ENCODE data around the gene SLC25A47. TPM values are rescaled to one million over a fixed set of nuclear protein-coding genes. Genes with fewer than 3 reads are reported as not detected.

Gene SLC25A47
- total RNA-seq, 1 experiment from 2014 or later: not detected

DNA sequence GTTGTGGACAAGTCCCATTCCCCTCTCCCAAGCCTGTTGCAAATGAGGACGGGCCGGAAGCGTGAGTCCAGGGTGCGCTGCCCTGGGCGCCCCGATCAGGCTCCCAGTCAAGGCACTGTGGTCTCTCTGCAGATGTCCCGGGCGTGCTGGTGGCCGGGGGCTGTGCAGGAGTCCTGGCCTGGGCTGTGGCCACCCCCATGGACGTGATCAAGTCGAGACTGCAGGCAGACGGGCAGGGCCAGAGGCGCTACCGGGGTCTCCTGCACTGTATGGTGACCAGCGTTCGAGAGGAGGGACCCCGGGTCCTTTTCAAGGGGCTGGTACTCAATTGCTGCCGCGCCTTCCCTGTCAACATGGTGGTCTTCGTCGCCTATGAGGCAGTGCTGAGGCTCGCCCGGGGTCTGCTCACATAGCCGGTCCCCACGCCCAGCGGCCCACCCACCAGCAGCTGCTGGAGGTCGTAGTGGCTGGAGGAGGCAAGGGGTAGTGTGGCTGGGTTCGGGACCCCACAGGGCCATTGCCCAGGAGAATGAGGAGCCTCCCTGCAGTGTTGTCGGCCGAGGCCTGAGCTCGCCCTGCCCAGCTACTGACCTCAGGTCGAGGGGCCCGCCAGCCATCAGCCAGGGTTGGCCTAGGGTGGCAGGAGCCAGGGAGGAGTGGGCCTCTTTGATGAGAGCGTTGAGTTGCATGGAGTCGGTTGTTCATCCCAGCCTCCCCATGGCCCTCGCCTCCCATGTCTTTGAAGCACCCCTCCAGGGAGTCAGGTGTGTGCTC, 6.3 kb downstream of the SLC25A47 start:
- DNase-seq: no peak
- Histone ChIP-seq H3K9me3 (ENCODE audit: low read length) (no peaks in the 10 kb centered on the region), H3K9me2 (replicated peaks; ENCODE audit: insufficient read depth, low read length) (no peaks in the 10 kb centered on the region), H2AFZ (ENCODE audit: low read length) (no peak overlapping the region), H3K4me1 (ENCODE audit: low read length) (peaks cover 25% of the 10 kb centered on the region), H4K20me1 (ENCODE audit: insufficient read depth, low read depth, low read length) (peaks cover 3% of the 10 kb centered on the region; the same call in 1 of the 2 replicates), H3K4me3 (ENCODE audit: low read length) (no peak overlapping the region), H3K4me2 (ENCODE audit: low read depth, low read length, poor library complexity, severe bottlenecking) (no peak overlapping the region), H3K9ac (ENCODE audit: low read length) (no peak overlapping the region), H3K27ac (ENCODE audit: low read length) (no peak overlapping the region), H3K36me3 (ENCODE audit: insufficient read depth, low read length) (no peaks in the 10 kb centered on the region), H3K27me3 (ENCODE audit: low read length) (no peaks in the 10 kb centered on the region; the same call in 1 of the 2 replicates), H3K79me2 (ENCODE audit: low read length) (no peaks in the 10 kb centered on the region)

DNA sequence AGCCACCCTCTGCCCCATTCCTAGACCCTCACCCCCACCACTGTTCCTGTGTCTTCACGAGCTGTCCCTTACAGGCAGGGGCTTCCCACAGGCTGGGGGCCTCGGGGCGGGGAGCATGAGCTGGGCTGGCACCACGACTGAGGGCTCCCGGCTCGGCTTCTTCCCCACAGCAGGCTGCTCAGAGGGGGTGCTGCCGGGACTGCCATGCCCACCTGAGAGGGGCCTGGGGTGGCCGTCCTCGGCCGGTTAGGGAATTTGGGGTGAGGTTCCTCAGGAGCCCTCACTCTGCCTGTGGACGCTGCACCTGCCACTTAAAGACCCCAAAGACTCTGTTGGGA, 6.8 kb downstream of the SLC25A47 start:
- Histone ChIP-seq H3K4me2 (ENCODE audit: low read depth, low read length, poor library complexity, severe bottlenecking) (no peak overlapping the region), H2AFZ (ENCODE audit: low read length) (no peak overlapping the region), H3K79me2 (ENCODE audit: low read length) (no peaks in the 10 kb centered on the region), H3K36me3 (ENCODE audit: insufficient read depth, low read length) (no peaks in the 10 kb centered on the region), H3K9me3 (ENCODE audit: low read length) (no peaks in the 10 kb centered on the region), H4K20me1 (ENCODE audit: insufficient read depth, low read depth, low read length) (peaks cover 3% of the 10 kb centered on the region; the same call in 1 of the 2 replicates), H3K27me3 (ENCODE audit: low read length) (no peaks in the 10 kb centered on the region; the same call in 1 of the 2 replicates), H3K9ac (ENCODE audit: low read length) (no peak overlapping the region), H3K4me3 (ENCODE audit: low read length) (no peak overlapping the region), H3K4me1 (ENCODE audit: low read length) (peaks cover 27% of the 10 kb centered on the region), H3K27ac (ENCODE audit: low read length) (no peak overlapping the region), H3K9me2 (replicated peaks; ENCODE audit: insufficient read depth, low read length) (no peaks in the 10 kb centered on the region)
- DNase-seq: no peak

DNA sequence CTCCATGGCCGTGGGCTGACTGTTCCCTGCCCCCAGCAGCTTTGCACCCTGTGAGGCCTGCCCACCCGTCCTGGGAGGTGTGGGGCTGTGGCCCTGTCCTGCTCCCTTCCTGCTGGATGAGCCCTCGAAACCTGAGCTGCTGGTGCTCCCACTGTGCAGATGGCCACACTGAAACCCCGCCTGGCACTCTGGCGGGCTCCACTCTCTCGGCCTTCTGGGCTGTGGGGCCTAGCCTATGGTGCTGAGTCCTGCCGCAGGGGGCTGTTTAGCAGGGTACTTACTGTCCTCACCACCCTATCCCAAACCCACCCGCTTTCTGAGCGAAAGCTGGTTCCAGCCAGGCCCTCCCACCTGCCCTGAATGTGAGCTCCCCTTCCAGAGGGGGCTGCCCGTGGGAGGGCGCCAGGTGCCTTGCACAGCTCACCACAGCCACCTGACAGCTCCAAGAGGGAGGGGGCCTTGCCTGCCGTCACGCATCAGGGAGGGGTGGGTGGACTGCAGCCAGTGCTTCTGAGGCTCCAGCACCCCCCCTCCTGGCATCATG, 7.3 kb downstream of the SLC25A47 start:
- peaks cover 3% of the 10 kb centered on the region; the same call in 1 of the 2 replicates for H4K20me1 ChIP-seq (ENCODE audit: insufficient read depth, low read depth, low read length)
- no peaks in the 10 kb centered on the region for H3K36me3 ChIP-seq (ENCODE audit: insufficient read depth, low read length)
- H3K4me1 ChIP-seq (ENCODE audit: low read length): peaks cover 27% of the 10 kb centered on the region

DNA sequence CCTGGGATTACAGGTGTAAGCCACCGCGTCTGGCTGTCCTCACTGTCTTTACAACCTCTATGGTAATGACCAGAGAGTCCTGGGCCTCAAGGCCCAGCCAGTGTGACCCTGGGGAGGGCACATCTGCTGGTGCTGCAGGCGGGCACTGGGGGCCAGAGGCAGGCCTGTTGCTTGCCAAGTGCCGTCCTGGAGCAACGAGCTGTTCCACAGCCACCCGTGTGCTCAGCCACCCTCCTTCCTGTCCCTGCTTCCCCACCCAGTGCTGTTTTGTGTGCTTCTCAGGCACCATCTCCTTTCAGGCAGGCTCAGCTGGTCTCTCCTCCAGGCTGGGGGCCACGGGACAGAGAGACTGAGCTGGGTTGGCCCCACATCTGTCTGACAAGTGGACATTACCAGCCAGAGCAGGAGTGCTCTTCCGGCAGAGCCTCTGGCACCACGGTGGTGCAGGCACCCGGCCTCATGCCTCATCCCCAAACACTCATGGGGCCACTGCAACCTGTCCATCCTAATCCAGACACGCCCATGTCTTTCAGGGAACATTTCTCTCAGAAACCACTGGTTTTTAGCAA, 9.0 kb downstream of the SLC25A47 start:
- peak overlapping the region; percentile 49 for H3K4me2 ChIP-seq (ENCODE audit: low read depth, low read length, poor library complexity, severe bottlenecking)

More for the DNA sequence above, 7.3 kb downstream of the SLC25A47 start:
- Histone ChIP-seq H3K9ac (ENCODE audit: low read length) (no peak overlapping the region), H3K27me3 (ENCODE audit: low read length) (no peaks in the 10 kb centered on the region; the same call in 1 of the 2 replicates), H3K27ac (ENCODE audit: low read length) (no peak overlapping the region), H2AFZ (ENCODE audit: low read length) (no peak overlapping the region), H3K4me3 (ENCODE audit: low read length) (no peak overlapping the region), H3K79me2 (ENCODE audit: low read length) (no peaks in the 10 kb centered on the region), H3K9me3 (ENCODE audit: low read length) (no peaks in the 10 kb centered on the region), H3K4me2 (ENCODE audit: low read depth, low read length, poor library complexity, severe bottlenecking) (no peak overlapping the region), H3K9me2 (replicated peaks; ENCODE audit: insufficient read depth, low read length) (no peaks in the 10 kb centered on the region)
- no peak for DNase-seq

DNA sequence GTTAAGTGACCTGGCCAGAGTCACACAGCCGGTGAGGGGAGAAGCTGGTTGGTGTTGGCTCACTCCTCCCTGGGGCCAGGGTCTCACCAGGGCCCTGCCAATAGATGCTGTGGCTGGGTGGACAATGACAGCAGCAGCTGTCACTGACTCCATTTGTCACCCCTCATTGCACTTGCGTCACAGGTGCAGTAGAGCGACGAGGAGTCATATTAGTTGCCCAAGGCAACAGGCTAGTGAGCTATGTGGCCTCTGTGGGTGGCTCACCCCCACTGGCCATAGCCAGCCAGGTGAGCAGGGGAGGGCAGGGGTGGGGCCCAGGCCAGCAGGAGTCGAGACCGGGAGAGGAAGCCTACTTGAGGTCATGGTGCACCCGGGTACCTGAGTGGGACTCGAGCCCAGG, 9.7 kb downstream of the SLC25A47 start:
- peak; percentile 84 for DNase-seq

More for the DNA sequence above, 9.0 kb downstream of the SLC25A47 start:
- peak overlapping the region; percentile 72 for H3K27ac ChIP-seq (ENCODE audit: low read length)
- no peak overlapping the region for H2AFZ ChIP-seq (ENCODE audit: low read length)
- no peak overlapping the region for H3K4me3 ChIP-seq (ENCODE audit: low read length)
- no peaks in the 10 kb centered on the region for H3K9me3 ChIP-seq (ENCODE audit: low read length)
- H3K36me3 ChIP-seq (ENCODE audit: insufficient read depth, low read length): 0 out of 2 replicates have a peak, but pooled peaks cover 3% of the 10 kb centered on the region
- H4K20me1 ChIP-seq (ENCODE audit: insufficient read depth, low read depth, low read length): peaks cover 3% of the 10 kb centered on the region; the same call in 1 of the 2 replicates
- H3K4me1 ChIP-seq (ENCODE audit: low read length): peaks cover 27% of the 10 kb centered on the region
- no peaks in the 10 kb centered on the region for H3K9me2 ChIP-seq (replicated peaks; ENCODE audit: insufficient read depth, low read length)
- H3K27me3 ChIP-seq (ENCODE audit: low read length): no peaks in the 10 kb centered on the region
- H3K79me2 ChIP-seq (ENCODE audit: low read length): no peaks in the 10 kb centered on the region
- H3K9ac ChIP-seq (ENCODE audit: low read length): peak overlapping the region; percentile 44
- no peak for DNase-seq

DNA sequence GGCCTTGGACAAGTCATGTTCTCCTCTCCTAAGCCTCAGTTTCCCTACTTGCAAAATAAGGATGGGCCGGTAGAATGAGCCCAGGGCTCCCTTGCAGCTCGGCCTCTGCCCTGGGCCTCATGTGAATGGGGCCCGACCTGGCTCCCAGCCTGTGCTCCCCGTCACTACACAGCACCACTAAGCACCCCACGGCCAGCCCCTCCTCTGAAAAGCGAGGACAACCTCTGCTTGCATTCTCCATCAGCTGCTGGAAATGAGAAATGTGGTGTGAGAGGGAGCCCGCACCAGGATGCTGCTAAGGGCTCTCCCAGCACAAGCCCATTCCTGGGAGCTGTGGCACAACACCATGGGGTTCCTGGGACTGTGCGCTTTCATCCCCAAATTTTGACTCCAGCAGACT, 10.2 kb downstream of the SLC25A47 start:
- no peaks in the 10 kb centered on the region for H3K9me3 ChIP-seq (ENCODE audit: low read length)
- peaks cover 3% of the 10 kb centered on the region; the same call in 1 of the 2 replicates for H4K20me1 ChIP-seq (ENCODE audit: insufficient read depth, low read depth, low read length)
- peak overlapping the region; percentile 79 for H3K27ac ChIP-seq (ENCODE audit: low read length)
- H3K4me3 ChIP-seq (ENCODE audit: low read length): no peak overlapping the region; the same call in 1 of the 2 replicates
- H2AFZ ChIP-seq (ENCODE audit: low read length): no peak overlapping the region
- DNase-seq: no peak
- peaks cover 32% of the 10 kb centered on the region for H3K4me1 ChIP-seq (ENCODE audit: low read length)
- H3K27me3 ChIP-seq (ENCODE audit: low read length): no peaks in the 10 kb centered on the region
- H3K79me2 ChIP-seq (ENCODE audit: low read length): no peaks in the 10 kb centered on the region
- 0 out of 2 replicates have a peak, but pooled peaks cover 3% of the 10 kb centered on the region for H3K36me3 ChIP-seq (ENCODE audit: insufficient read depth, low read length)
- no peaks in the 10 kb centered on the region for H3K9me2 ChIP-seq (replicated peaks; ENCODE audit: insufficient read depth, low read length)
- peak overlapping the region; percentile 49 for H3K4me2 ChIP-seq (ENCODE audit: low read depth, low read length, poor library complexity, severe bottlenecking)
- H3K9ac ChIP-seq (ENCODE audit: low read length): peak overlapping the region; percentile 41

More for the DNA sequence above, 9.7 kb downstream of the SLC25A47 start:
- peak overlapping the region; percentile 79 for H3K27ac ChIP-seq (ENCODE audit: low read length)
- no peak overlapping the region; the same call in 1 of the 2 replicates for H3K4me3 ChIP-seq (ENCODE audit: low read length)
- H2AFZ ChIP-seq (ENCODE audit: low read length): no peak overlapping the region
- H3K79me2 ChIP-seq (ENCODE audit: low read length): no peaks in the 10 kb centered on the region
- peak overlapping the region; percentile 49 for H3K4me2 ChIP-seq (ENCODE audit: low read depth, low read length, poor library complexity, severe bottlenecking)
- peaks cover 3% of the 10 kb centered on the region; the same call in 1 of the 2 replicates for H4K20me1 ChIP-seq (ENCODE audit: insufficient read depth, low read depth, low read length)
- H3K36me3 ChIP-seq (ENCODE audit: insufficient read depth, low read length): 0 out of 2 replicates have a peak, but pooled peaks cover 3% of the 10 kb centered on the region
- H3K27me3 ChIP-seq (ENCODE audit: low read length): no peaks in the 10 kb centered on the region
- H3K9me2 ChIP-seq (replicated peaks; ENCODE audit: insufficient read depth, low read length): no peaks in the 10 kb centered on the region
- peak overlapping the region; percentile 44 for H3K9ac ChIP-seq (ENCODE audit: low read length)
- H3K4me1 ChIP-seq (ENCODE audit: low read length): peaks cover 27% of the 10 kb centered on the region
- H3K9me3 ChIP-seq (ENCODE audit: low read length): no peaks in the 10 kb centered on the region

DNA sequence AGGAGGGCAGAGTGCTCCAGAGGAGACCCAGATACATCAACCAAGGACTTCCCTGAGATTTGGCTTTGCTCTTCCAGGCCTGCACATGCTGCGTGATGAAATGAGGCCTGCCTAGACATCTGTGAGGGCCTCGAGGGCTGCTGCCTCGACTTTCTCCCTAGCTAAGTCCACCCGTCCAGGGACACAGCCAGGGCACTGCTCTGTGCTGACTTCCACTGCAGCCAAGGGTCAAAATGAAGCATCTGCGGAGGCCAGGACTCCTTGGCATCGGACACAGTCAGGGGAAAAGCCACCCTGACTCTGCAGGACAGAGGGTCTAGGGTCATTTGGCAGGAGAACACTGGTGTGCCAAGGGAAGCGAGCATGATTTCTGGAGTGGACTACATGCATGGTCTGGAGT, 10.7 kb downstream of the SLC25A47 start:
- Histone ChIP-seq H3K9me2 (replicated peaks; ENCODE audit: insufficient read depth, low read length) (no peaks in the 10 kb centered on the region), H3K9ac (ENCODE audit: low read length) (peak overlapping the region; percentile 41), H4K20me1 (ENCODE audit: insufficient read depth, low read depth, low read length) (peaks cover 3% of the 10 kb centered on the region; the same call in 1 of the 2 replicates), H3K9me3 (ENCODE audit: low read length) (no peaks in the 10 kb centered on the region), H3K4me3 (ENCODE audit: low read length) (no peak overlapping the region), H3K4me1 (ENCODE audit: low read length) (peaks cover 33% of the 10 kb centered on the region), H2AFZ (ENCODE audit: low read length) (no peak overlapping the region), H3K79me2 (ENCODE audit: low read length) (no peaks in the 10 kb centered on the region), H3K36me3 (ENCODE audit: insufficient read depth, low read length) (0 out of 2 replicates have a peak, but pooled peaks cover 3% of the 10 kb centered on the region), H3K27me3 (ENCODE audit: low read length) (no peaks in the 10 kb centered on the region), H3K27ac (ENCODE audit: low read length) (peak overlapping the region; percentile 79), H3K4me2 (ENCODE audit: low read depth, low read length, poor library complexity, severe bottlenecking) (no peak overlapping the region)
- DNase-seq: no peak

DNA sequence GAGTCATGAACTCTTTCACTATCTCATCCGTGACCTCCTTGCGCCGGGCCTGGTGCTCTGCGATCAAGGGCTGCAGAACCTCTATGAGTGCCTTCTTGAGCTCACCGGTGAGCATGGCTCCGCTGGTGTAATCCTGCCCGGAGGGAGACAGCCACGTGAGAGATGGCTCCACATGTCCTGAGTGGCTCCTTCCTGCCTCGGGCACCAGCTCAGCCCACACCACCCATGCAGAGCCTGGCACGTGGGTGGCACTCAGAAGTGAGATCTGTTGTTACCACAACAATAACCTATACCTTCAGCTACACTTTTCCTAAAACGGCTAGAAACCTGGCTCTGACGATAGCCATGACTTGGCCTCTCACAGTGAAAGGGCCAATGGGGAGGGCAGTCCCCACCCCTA, 11.8 kb downstream of the SLC25A47 start:
- Histone ChIP-seq H3K27me3 (ENCODE audit: low read length) (no peaks in the 10 kb centered on the region), H3K79me2 (ENCODE audit: low read length) (no peaks in the 10 kb centered on the region), H4K20me1 (ENCODE audit: insufficient read depth, low read depth, low read length) (peaks cover 3% of the 10 kb centered on the region; the same call in 1 of the 2 replicates)

More for the DNA sequence above, 11.8 kb downstream of the SLC25A47 start:
- Histone ChIP-seq H3K4me2 (ENCODE audit: low read depth, low read length, poor library complexity, severe bottlenecking) (no peak overlapping the region), H3K9ac (ENCODE audit: low read length) (no peak overlapping the region), H3K4me3 (ENCODE audit: low read length) (no peak overlapping the region), H3K36me3 (ENCODE audit: insufficient read depth, low read length) (0 out of 2 replicates have a peak, but pooled peaks cover 3% of the 10 kb centered on the region), H3K9me2 (replicated peaks; ENCODE audit: insufficient read depth, low read length) (no peaks in the 10 kb centered on the region), H2AFZ (ENCODE audit: low read length) (no peak overlapping the region), H3K4me1 (ENCODE audit: low read length) (peaks cover 33% of the 10 kb centered on the region), H3K9me3 (ENCODE audit: low read length) (no peaks in the 10 kb centered on the region), H3K27ac (ENCODE audit: low read length) (no peak overlapping the region)
- no peak for DNase-seq
